Right renal cortex interstitium (tissue), 3 donors: ENCODE data around the gene ANKRD11. TPM values are rescaled to one million over a fixed set of nuclear protein-coding genes. Genes with fewer than 3 reads are reported as not detected.
"Not testable (repeated sequence)": the region's sequence is repeated elsewhere in the genome, so short reads cannot be mapped to it uniquely, and the experiment has no call there.

Source experiments
- DNase-seq, 3 donors: peaks; one replicate each; pipeline ENCODE4 v3.0.0-alpha.2; 2013; ENCODE audit warnings: low read depth in 3 of 3, low spot score in 2 of 3
- polyA plus RNA-seq, 3 donors: library from polyadenylated mRNA; unstranded; fragments of 120-200 nt; gene quantifications; one replicate each; pipeline ENCODE4 v1.2.1, GENCODE V29; 2013; ENCODE audit not compliant: insufficient read length in 3 of 3

The ANKRD11 gene
- polyA plus RNA-seq, 3 donors, result 84.3 to 86.5 (median 86.3) TPM

DNA sequence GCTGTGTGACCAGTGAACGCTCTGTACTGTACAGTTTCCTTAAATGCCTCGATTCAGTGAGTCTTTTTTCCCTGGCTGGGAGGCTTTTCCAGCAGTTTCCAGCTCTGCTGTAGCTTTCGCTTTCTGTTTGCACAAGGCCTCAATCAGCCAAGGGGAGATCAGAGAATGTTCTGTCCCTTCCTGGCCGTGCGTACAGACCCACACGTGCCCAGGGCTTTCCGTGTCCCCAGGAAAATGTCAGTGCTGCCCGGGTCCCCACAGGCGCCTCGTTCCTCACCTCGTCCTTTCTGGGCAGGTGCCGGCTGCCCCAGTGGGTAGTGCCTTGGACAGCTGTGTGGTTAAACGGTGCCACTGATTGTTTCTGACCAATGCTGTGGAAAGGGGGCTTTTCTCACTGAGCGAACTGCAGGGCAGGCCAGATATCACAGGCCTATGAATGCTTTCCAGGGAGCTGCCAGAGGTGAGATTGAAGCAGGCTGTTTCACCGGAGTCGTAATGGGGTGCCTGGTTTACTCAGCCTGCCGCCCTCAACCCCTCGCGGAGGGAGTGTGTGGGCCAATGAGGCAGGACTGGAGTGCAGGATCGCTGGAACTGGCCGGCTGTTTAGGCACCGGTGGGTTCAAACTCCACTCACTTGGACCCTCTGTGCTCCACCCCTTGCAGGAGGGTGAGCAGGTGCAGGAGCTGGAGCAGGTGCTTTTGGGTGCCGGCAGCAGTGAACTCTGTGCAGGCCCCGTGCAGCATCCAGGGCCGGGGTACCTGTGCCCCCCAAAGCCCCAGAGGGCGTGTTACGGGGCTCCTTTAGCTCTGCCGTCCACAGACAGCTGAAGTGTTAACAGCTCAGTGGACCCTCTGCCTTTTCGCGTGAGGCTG, 228.4 kb downstream of the ANKRD11 start:
- DNase-seq, result no peak

DNA sequence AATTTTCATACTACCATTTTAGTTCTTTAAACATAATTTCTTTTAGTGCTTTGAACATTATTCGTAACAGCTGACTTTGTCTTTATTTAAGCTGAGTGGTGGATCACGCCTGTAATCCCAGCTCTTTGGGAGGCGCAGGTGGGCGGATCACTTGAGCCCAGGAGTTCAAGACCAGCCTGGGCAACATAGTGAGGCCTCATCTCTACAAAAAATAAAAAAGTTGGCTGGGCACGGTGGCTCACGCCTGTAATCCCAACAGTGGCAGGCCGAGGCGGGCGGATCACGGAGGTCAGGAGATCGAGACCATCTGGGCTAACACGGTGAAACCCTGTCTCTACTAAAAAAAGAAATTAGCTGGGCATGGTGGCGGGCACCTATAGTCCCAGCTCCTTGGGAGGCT, 230.5 kb downstream of the ANKRD11 start:
- not testable (repeated sequence) for DNase-seq

DNA sequence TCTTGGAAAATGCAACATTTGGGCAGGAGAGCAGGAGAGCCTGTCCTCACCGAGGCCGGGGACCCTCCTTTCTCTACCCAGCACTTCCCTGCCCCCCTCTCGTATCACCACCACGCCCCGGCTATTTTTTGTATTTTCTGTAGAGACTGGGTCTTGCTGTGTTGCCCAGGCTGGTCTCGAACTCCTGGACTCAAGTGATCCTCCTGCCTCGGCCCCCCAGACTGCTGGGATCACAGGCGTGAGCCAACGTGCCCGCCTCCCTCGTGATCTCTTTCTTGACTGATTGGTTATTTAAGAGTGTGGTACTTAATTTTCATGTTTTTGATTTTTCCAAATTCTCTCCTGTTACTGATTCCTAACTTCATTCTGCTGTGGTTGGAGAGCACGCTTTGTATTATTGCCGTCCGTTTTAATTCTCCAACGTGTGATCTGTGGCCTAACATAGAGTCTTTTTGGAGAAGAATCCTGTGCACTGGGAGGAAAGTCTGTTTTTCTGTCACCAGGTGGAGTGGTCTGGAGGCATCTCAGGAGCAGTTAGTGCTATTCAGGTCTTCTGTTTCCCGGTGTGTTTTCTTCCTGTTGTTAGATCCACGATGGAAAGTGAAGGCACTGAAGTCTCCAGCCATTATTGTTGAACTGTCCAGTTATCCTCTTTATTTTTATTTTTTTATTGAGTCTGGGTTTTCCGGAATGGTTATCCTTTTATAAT, 232.4 kb downstream of the ANKRD11 start:
- no peak for DNase-seq

DNA sequence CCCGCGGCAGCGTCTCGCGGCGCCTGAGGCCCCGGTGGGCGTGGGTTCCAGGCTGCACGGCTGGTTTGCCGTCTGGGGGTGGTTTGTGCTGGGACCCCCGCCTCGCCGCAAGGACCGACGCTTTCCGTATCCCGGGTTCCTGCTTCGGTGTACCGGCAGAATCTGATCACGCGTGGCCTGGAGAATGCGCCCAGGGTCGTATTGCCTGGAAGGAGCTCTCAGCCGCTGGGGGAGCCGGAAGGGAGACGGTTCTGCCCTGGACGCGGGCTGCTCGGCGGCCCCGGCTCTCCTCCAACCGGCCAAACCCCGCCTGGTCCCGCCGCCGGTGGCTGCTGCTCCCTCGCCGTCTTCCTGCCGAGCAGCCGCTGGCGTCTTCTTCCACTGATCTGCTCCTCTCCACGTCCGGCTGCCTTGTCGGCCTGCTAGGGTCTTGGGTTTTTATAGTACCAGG, 233.1 kb downstream of the ANKRD11 start:
- DNase-seq, result no peak

DNA sequence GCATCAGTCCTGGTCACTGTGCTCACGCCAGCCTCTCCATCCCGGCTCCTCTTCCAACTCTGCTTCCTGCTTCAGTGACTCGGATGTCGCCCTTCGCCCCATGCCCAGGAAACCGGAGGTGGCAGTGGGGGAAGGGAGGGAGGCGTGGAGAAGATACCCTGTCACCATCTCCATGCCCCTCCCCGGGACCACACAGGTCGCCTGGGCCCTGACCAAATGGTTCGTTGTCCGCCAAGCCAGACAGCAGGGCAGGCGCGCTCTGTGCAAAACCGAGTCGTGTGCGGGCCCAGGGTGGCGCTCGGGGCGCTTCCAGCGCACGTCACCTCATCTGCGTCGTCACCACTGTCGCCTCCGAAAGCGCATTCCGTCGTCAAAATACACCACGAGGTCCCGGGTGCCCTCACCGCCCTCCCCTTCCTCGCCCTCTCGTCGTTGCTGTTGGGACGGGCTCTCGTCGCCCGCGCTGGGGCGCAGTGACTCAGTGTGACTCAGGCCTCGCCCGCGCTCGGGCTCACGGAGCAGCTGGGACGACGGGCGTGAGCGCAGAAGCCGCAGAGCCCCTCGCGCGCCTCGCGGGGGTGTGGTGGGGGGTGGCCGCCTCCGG, 233.6 kb downstream of the ANKRD11 start:
- peak in 2 of 3 donors; percentile 39 to 54 for DNase-seq

DNA sequence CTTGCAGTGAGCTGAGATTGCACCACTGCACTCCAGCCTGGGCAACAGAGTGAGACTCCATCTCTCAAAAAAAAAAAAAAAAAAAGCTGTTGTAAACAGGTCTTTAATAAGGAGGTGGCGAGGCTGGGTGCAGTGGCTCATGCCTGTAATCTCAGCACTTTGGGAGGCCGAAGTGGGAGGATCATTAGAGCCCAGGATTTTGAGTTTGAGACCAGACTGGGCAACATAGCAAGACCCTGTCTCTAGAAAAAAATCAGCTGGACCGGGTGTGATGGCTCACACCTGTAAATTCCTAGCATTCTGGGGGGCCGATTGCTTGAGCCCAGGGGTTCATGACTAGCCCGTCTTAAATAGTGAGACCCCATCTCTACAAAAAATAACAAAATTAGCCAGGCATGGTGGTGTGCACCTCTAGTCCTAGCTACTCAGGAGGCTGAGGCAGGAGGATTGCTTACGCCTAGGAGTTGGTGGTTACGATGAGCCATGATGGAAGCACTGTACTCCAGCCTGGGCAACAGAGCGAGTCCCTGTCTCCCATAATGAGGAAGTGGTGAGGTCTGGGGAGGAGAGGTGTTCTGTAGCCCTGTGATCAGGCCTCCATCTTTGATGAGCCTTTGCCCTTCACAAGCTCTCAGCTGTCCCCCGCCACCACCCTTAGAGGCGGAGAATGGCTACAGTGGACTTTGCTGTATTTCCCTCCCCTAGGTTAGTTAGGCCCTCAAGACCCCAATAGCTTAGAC, 236.6 kb downstream of the ANKRD11 start:
- no peak for DNase-seq

DNA sequence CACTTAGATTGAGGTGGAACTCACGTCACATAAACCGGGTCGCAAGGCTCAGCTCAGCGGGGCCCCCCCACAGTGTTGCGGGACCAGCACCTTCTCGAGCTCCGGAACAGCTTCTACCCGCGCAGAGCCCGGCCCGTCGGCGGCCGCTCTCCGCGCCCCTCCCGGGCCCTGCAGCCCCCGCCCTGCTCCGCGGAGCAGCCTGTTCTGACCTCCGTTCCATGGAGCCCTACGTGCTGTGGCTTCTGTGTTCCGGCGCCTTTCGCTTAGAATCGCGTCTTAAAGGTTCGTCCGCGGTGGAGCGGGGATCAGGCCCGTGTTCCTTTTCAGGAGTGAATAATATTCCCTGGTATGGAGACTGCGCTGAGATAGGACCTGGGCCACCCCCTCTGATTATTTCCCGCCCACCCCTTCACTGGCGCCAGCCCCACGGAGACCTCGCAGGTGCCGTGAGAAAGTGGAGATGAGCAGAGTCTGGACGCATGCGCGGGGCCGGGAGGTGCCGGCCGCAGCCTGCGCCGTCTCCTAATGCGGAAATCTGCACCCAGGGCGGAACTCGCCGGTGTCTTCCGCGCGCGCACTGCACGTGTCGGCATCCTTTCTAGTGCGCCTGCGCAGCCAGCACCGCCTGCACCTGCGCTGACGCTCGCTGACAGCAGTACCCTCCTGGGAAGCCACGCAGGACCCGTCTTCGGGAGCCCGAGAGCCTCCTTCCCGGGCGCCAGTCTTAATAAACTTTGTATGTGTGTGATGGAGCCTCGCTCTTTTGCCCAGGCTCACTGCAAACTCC, 242.0 kb downstream of the ANKRD11 start:
- no peak for DNase-seq

DNA sequence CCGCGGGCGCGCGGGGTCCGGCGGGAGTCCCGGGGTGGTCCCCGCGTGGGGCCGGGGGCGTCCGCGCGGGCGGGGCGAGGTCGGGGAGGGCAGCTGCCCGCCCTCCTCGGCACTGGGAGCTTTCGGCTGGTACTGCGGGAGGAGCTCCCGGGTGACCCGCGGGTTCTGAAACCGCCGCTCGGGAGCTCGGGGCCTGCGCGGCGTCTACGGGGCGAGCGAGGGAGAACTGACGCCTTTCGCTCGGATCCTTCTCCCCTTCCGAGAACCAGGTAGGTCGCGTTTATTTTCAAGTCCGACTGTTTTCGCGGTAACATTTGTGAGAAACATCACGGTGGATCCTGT, 242.7 kb downstream of the ANKRD11 start:
- DNase-seq, result not testable (repeated sequence)

DNA sequence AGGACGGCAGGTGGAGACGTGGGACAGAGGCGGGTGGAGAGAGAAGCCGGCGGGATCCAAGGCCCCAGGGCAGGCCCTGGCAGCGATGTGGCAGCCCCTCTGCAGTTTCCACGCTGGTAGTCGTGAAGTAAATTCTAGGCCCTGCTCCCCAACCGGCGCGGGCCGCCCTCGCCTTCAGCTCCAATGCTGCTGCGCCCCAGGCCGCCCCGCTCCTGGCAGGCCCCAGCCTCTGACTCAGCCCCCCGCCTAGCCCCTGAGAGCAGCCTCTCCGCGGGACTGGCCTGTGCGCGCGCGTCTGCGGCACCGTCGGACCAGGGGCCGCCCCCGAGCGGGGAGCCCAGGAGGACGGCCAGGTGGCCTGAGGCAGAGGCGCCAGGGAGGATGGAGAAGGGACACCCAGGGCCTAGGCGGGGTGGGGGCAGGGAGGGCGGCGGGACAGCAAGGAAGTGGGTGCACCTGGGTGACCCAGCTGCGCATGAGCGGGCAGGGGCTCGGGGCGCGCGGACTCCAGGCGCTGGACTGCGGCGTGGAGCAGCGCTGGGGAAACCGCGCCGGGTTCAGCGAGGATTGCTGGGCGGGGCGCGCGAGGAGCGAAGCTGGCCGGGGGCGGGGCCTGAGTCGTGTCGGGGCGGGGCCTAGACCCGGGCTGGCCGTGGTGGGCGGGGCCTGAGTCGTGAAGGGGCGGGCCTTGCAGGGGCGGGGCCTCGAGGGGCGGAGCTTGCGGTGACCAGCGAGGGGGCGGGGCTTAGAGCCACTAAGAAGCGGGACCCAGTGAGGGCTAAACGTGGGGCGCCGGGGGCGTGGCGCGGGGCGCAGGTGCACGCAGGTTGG, 243.2 kb downstream of the ANKRD11 start:
- DNase-seq, result peak in 1 of 3 donors; percentile 42

DNA sequence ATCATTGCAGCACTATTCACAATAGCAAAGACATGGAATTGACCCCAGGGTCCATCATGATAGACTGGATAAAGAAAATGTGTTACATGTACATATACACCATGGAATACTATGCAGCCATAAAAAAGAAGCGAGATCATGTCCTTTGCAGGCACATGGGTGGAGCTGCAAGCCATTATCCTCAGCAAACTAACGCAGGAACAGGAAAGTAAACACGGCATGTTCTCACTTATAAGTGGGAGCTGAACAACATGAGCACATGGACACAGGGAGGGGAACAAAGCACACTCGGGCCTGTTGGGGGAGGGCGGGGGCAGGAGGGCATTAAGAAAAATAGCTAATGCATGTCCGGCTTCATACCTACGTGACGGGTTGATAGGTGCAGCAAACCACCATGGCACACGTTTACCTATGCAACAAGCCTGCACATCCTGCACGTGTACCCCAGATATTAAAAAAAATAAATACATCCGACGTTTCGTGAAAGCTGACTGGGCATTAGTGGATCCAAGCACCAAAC, 243.9 kb downstream of the ANKRD11 start:
- no peak for DNase-seq

DNA sequence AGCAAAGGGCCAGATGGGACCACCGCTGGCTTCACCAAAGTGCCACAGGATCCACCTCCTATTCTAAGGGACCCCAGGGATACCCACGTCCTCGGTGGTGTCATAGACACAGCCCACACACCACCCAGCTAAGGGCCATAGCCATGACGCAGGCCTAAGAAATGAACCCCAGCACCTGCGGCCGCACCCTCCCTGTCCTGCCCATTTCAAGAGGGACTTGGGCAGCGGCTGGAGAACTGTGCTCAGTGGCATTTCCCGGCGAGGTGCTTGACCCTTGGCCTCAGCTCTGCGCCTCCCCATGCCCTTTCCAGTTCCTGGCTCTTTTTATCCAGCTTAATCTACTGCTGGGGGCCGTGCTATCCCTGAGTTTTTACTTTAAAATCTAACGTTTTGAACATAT, 245.6 kb downstream of the ANKRD11 start:
- no peak for DNase-seq

DNA sequence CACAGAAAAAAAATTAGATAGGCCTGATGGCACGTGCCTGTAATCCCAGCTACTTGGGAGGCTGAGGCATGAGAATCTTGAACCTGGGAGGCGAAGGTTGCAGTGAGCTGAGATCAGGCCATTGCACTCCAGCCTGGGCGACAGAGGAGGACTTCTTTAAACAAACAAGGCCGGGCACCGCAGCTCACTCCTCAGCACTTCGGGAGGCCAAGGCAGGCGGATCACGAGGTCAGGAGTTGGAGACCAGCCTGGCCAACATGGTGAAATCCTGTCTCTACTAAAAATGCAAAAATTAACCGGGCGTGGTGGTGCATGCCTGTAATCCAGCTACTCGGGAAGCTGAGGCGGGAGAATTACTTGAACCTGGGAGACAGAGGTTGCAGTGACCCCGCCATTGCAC, 246.1 kb downstream of the ANKRD11 start:
- DNase-seq, result not testable (repeated sequence)

DNA sequence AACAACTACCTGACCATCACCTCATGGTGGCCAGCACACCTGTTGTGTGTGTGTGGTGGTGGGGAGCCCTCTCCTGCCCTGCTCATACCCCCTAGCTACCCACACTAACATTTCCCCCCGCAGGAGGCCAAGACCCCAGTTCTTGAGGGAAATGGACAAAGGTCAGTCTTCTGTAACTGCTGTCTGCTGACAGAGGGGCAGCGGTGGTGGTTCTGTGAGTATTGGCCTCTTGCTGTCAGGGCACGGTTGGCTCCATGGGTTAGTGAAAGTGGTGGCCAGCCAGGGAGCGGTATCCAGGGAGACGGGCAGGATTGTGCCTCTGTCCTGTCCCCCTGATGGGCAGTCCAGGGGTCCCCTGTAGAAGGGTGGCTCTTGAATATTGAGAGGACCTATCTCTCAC, 246.7 kb downstream of the ANKRD11 start:
- no peak for DNase-seq

DNA sequence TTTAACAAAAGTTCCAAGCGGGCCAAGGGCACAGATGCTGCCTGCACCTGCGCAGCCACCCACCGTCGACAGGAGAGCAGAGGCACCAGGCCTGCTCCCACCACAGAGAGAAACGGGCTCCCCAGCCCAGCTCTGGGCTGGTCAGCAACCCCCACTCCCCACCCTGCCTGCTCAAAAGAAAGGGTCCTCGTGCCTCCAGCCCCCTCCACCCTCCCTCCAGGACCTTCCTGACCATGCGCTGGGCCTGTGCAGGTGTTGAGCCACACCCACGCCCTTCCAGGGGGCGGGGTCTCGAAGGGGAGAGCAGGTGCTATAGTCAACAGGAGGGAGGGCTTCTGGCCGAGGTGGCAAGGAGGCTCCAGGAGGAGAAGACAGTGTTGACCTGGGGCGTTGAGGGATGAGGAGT, 247.6 kb downstream of the ANKRD11 start:
- DNase-seq, result no peak

DNA sequence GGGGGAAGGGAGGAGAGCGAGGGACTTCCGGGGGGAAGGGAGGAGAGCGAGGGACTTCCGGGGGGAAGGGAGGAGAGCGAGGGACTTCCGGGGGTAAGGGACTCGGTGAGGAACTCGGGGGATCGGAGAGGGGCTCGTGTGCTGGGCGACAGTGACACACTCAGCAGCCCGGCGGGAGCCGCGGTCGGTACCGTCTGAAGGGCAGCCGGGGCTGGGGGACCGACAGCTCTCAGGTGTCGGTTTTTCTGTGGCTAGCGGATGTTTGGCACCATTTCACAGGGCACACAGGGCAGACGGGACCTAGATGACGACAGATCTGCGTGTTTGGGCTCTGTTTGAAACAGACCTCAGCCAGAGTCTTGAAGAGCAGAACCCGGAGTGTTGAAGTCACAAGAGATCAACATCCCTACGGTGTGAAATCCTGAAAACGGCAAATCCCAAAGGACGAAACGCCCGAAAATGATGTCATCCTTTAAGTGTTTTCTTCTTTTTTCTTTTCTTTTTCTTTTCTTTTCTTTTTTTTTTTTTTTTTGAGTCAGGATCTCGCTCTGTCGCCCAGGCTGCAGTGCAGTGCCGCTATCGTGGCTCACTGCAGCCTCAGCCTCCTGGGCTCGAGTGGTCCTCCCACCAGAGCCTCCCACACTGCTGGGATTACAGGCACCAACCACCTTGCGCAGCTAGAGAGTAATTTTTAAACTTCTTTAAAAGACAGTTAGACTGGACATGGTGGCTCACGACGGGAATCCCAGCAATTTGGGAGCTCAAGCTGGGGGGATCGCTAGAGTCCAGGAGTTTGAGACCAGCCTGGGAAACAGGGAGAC, 249.0 kb downstream of the ANKRD11 start:
- DNase-seq, result no peak

DNA sequence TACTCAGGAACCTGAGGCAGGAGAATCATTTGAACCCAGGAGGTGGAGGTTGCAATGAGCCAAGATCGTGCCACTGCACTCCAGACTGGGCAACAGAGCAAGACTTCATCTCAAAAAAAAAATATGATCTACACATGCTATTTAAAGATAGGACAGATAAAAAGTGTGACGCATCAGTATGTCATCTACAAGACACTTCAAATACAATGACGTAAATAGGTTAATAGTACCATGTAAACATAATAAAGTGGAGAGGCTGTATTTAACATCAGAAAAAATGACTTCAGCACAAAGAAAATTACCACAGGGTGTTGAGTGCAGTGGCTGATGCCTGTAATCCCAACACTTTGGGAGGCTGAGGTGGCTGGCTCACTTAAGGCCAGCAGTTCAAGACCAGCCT, 252.6 kb downstream of the ANKRD11 start:
- DNase-seq, result no peak

DNA sequence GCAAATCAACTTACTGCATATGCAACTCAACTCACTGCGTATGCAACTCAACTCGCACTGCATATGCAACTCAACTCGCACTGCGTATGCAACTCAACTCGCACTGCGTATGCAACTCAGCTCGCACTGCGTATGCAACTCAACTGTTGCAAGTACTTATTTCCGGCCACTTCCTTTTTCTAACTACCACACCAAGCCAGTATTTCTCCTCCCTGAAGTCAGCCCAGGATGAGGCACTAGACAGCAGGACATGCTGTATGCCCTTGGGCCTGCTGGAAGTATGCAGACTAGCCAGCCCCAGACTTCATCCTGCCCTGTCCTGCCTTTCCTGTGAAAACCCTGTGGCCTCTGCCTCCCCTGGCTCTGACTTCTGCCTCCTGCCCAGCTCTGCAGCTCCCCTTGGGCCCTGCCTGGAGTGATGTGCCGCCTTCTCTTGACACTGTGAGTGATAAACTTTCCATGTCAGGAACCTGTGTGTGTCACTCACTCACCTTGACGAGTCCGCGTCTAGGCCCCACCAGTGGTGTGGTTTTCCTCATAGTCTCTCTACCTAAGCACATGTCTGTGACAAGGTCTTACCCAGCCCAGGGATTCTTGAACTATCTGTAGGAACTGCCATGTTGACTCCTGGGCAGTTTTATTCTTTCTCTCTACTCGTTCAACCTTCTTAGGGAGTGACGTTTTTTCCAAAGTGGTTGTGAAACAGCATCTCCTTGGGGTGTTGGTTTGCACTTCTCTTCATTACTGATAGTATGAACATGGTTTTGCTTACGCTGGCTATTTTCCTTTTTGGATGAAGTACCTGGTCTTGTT, 256.5 kb downstream of the ANKRD11 start:
- DNase-seq, result no peak
